ENCODE results near the gene TBC1D26.
"Not testable (repeated sequence)": the region's sequence is repeated elsewhere in the genome, so short reads cannot be mapped to it uniquely, and the experiment has no call there.

Gene TBC1D26

DNA sequence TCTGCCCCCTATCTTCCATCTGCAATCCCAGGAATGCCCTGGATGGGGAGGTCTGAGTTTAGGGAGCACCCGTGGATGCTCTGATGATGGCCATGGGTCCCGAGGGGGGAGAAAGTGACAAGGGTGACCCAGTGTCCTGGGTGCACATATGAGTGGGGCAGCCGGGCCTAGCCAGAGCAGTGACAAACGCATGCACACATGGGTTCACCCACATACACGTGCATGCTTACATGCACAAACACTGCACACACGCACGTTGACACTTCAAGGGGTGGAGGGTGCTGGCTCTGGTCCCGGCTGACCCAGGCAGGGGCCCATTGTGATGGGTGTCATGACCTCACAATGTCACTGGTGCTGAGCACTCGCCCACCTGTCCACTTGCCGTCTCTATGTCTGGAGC is at the start of gene TBC1D26:
TSS of gene TBC1D26 (plus strand) at position 384 of the 400 bp plus-strand sequence. CDS start 3,066 bp downstream, outside the sequence.
- DNase-seq (ENCODE audit: low read depth): not testable (repeated sequence)

DNA sequence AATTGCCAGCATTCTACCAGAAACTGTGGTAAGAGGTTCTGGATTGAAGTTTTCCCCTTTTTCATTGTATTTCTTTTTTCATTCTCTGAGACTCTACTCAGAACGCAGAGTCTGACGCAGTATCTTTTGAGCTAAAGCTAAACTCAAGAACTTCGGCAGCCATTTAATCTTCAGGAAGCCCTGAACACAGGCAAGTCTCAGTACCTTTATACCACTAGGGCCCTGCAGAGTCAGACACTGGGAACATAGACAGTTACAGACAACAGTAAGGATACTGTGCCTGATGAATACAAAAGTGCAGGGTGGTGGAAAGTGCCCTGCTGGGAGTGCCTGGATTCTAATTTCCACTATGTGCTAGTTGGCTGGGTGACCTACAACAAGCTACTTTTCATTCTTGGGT is 48.9 kb upstream of the TBC1D26 start:
- not testable (repeated sequence) for DNase-seq (ENCODE audit: low read depth)

DNA sequence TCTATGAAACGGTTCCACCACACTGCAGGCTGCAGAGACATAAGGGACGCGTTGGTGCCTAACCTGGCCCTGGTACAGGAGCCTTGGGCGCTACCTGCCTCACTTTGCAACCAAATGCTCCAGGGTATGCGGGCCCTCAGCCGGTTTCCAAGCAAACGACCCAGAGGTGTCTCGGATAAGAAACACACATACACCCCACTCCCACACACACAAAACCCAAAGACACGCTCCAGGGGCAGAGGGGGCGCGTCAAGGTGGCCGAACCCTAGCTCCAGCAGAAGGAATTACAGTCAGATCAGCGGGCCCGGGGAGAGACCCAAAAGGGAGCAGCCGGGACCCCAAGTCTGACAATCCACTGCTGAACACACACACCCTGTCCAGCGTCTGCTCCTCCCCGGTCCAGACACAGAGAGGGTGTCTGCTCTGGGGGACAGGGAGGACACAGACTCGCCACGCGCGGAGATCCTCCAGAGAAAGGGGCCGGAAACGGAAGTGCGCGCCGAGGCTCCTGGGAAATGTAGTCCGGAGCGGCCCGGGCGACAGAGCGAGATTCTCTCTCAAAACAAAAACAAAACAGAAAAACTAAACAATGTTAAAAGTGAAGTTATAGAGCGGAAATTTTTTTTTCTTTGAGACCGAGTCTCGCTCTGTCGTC is 48.1 kb upstream of the TBC1D26 start, which contains the start of gene TRIM16:
TSS of gene TRIM16 (minus strand) at position 488 of the 655 bp plus-strand sequence. CDS start 32,702 bp downstream, outside the sequence.
- peak; percentile 25 for DNase-seq (ENCODE audit: low read depth)

DNA sequence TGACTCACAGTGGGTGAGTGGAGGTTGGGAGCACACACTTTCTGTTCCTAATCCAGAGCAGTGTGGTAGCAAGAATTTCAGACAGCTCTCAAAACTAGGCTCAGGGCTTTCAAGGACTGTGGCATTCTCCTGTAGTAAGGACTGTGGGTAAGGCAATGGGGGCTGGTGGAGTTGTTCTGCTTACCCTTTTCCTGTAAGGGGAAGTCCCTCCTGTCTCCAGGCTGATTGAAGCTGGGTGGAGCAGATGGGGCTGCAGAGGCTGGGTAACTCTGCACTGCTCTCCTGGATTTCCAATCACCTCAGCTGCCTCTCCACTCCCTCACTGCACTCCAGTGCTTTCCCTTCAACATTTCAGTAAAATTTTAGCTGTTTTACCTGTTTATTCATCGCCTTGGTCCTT is 44.6 kb upstream of the TBC1D26 start:
- DNase-seq (ENCODE audit: low read depth): not testable (repeated sequence)

DNA sequence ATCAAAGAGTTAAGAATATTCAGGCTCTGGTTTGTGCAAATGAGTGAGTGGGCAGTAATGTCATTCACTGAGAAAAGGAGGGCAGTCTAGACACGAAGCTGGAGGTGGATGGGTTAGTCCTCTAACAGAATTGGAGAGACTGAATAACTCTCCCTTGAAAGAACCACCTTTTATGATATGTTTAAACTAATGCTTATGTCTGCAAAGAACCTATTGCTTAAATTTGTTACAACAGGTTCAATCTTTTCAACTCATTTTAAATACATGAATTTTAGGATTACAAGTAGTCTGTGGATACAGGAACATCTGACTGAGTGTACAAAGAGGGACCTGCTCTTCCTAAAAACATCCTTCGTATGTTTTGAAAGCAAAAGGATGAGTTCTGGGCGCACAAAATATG is 33.1 kb upstream of the TBC1D26 start:
- DNase-seq (ENCODE audit: low read depth): not testable (repeated sequence)

DNA sequence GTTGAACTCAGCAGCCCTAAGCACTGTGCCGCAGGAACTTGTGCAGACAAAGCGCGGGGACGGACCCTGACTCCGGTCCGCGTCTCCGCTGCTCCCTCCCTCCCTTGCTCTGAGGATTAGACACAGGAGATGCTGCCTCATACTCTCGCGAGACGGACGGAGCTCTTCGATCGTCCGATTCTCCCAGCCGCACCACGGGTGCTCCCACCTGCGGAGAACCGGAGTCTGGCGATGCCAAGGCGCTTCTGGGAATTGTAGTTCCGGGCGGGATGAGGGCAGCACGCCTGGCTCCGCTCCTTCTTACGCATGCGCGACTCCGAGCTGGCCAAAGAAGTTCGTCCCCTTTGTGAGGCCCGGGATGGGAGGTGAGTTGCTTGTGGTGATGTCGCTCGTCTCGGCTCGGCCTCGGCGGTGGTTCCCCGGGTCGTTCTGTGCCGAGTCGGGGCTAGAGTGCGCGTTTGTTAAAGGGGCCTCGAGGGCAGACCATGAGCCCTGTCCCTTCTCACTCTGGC is 32.6 kb upstream of the TBC1D26 start, which contains the start of gene ZNF286A:
TSS of gene ZNF286A (plus strand) at position 340 of the 512 bp plus-strand sequence. CDS start 578 bp downstream, outside the sequence.
- DNase-seq (ENCODE audit: low read depth): peak; percentile 98

DNA sequence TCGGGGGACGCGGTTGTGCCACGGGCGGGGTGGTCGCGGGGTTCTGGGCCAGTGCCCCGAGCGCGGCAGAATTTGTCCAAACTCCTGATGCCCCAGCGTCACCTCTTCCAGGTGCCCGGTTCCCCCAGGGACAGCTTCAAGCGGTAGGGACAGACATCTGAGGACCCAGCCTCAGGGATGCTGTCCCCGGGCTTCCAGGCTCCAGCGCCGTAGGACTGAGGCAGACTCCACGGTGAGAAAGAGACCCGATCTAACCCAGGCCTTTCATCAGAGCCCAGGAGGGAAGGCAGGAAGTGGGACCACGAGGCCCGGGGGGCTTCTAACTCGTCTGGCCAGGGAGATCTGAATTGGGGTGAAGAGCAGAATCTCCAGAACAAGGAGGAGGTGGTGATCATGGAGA is 32.1 kb upstream of the TBC1D26 start:
- not testable (repeated sequence) for DNase-seq (ENCODE audit: low read depth)

DNA sequence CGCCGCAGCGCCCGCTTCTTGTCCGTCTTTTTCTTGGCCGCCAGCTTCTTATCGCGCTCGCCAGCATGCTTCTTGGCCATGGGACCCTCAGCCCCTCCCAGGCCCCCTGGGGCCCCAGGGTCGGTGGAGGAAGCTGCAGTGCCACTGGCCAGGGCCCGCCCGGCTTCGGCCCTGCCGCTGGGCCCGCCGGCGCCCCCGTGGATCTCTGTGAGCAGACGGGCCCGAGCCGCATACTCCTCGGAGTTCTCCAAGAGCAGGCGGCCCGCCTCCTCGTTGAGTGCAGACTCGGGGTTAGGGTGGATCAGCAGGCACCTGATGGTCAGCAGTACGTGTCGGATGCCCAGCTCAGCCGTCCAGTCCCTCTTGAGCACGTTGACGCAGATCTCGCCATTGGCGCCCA is 27.8 kb upstream of the TBC1D26 start:
- DNase-seq (ENCODE audit: low read depth): not testable (repeated sequence)

DNA sequence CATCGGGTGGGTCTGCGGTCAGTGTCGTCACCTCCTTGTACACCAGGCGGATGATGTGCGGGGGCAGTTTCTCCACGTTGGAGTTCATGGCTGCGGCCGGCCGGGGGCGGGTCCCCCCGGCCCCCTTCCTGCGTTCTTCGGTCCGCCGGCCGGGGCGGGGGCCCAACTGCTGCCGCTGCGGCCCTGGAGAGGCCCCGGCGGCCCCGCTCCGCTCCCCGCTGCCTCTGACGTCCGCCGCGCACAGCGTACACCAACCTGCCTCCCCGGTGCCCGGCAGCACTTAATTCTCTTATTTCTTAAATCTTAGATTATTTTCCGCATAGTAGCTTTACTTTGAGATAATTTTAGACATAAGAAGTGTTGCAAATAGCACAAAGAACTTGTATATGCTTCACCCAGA is 27.3 kb upstream of the TBC1D26 start:
- not testable (repeated sequence) for DNase-seq (ENCODE audit: low read depth)

DNA sequence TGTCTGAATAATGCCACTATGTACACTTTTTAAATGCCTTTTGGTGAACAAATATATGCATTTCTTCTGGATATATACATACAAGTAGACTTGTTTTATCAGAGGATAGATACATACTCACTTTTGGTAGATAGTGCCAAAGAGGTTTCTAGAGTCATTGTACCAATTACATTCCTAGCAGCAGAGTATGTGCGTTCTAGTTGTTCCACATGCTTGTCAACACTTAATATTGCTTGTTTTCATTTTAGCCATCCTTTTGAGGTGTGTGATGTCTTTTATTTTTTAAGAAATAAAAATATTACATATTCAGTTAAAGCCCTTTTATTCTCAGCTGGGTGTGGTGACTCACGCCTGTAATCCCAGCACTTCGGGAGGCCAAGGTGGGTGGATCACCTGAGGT is 23.2 kb upstream of the TBC1D26 start:
- not testable (repeated sequence) for DNase-seq (ENCODE audit: low read depth)

DNA sequence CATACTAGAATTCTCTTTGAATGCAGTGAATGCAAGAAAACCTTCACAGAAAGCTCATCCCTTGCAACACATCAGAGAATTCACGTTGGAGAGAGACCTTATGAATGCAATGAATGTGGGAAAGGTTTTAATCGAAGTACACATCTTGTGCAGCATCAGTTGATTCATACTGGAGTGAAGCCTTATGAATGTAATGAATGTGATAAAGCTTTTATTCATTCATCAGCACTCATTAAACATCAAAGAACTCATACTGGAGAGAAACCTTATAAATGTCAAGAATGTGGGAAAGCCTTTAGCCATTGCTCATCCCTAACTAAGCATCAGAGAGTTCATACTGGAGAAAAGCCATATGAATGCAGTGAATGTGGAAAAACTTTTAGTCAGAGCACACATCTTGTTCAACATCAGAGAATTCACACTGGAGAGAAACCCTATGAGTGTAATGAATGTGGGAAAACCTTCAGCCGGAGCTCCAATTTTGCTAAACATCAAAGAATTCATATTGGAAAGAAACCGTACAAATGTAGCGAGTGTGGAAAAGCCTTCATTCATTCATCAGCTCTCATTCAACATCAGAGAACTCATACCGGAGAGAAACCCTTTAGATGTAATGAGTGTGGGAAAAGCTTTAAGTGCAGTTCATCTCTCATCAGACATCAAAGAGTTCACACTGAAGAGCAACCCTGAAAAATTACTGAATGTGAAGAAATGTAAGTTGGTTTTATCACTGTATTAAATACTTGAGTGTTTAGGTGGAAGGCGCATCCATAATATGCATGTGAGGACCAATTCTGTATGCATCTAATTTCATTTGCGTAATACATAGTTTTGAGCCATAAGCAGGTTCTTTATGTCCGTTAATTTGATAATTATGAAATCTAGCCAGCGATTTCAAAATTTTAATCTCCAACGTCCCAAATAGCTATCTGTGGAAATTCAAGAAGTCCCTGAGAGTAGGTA is 15.2 kb upstream of the TBC1D26 start:
- DNase-seq (ENCODE audit: low read depth): not testable (repeated sequence)

DNA sequence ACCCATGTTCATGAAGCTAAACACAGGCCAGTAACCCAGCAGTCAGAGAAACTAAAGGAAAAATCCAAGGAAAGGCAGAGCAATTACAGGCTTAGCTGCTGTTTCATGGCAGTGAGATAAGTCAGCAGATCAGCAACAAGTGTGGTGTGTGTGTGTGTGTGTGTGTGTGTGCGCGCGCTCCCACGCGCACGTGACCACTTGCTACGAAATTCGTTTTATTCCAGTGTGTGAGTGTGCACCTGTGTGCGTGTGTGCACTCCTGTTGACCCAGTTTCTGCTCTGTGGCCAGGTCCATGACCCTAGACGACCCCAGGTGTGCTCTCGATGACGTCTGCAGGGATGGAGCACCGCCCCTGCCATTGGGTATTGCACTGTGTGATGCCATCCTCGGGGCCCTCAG is 1.5 kb upstream of the TBC1D26 start:
- not testable (repeated sequence) for DNase-seq (ENCODE audit: low read depth)

DNA sequence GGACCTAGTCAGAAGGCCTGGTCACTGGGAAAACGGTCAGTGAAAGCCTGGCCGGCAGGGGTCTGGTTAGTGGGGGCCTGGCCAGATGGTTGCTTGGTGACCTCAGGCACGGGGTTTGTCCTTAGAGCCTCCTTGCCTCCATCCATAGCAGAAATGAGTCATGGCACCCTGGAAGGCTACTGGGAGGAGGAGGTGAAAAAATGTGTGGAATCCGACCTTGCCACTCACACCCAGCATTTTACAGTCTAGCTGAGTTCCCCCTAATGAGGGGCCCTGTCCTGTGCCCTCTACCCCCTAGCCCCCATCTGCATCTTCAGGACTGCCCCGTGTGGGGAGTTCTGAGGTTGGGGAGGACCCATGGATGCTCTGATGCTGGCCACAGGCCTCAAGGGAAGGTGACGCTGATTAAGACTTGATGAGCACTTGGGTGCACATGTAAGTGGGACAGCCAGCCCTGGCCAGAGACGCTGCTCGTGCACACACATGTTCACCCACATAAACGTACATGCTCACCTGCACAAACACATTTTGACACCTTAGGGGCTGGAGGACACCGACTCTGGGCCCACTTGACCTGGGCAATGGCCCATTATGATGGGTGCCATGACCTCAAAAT is 1.2 kb downstream of the TBC1D26 start:
- DNase-seq (ENCODE audit: low read depth): not testable (repeated sequence)

DNA sequence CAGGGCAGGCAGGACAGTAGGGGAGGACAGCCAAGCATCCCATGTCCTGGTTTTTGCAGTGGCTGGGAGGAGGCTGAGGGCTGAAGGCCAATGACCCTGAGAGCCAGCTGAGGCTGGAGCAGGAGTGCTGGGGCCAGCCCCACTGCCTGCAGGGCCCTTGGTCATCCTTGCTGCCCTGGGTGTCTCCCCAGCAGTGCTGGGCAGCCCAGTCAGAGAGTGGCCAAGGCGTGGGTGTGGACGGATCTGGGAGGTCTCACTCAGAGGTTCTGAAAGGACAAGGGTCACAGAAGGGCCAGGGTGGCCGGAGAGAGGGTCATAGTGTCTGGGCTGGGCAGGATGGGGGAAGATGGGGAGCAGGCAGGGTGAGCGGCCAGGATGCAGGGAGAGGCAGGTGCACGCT is 4.5 kb downstream of the TBC1D26 start:
- not testable (repeated sequence) for DNase-seq (ENCODE audit: low read depth)

DNA sequence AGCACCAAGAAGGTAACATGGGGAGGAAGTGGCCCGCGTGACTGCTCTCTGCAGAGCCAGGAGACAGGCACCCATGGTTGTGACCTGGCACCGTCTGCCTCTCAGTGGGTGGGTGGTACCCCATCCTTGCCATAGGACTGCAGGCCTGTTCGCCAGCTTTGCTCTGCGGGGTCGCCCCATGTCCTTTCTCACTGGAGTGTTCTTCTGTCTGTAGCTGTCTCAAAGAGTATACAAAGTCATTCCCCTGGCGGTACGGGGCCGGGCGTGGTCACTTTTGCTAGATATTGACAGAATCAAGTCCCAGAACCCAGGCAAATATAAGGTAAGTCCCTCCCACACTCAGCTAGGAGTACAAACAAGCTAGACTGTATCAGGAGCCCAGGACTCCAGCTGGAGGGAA is 6.0 kb downstream of the TBC1D26 start:
- no peak for DNase-seq (ENCODE audit: low read depth)

DNA sequence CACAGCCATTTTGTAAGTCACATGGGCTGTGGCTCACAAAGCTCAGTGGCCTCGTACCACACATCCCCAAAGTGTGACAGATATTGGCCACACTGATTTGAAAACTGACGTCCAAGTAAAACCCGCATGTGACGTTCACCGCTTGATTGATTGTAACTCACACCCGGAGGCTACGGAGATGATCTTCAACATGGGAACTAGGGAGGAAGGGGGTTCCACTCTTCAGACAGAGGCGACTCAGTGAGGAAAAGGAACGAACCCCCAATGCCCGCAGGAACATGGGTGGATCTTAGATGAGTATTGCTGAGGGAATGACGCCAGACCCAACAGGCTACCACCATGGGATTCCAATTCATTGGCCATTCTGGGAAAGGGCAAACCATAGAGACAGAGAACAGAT is 7.2 kb downstream of the TBC1D26 start:
- not testable (repeated sequence) for DNase-seq (ENCODE audit: low read depth)

DNA sequence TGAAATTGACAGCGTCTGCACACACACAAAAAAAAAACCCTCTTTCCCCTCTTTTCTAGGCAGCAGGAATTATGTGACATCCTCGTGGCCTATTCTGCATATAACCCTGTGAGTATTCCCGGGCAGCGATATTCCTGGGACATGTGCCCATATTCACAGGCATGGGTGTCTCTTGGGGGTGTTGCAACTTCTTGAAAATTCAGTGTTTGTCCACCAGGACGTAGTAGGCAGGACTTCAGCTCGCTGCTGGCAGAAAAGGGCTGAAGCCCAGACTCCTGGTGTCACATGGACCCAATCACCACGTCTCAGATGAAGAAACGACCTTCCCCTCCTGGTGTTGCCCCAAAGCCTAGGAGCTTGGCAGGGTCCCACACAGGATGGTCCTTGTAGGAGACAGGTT is 8.0 kb downstream of the TBC1D26 start:
- peak; percentile 18 for DNase-seq (ENCODE audit: low read depth)

DNA sequence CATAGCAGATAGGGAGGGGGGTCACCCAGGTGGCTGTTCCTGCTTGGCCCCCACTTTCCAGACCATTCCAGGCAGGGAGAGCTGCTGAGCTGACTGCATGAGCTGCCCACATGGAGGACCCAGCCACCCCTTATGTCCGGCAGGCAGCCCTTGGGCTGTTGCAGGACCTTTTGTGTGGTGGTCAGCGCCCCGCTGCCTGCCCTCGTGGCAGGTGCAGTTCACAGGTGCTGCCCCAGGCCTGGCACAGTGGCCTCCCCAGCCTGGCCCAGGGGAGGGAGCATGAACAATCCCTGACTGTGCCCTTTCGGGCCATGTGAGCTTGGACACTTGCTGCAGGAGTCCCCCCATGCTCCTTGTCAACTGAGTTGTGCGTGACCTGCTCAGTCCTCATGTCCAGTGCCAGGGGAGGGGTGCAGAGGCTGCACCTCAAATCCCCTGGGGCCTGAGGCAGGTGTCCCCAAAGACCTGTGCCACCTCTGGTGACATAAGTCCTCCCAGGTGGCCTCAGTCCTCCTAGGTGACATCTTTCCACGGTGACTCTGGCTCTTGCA is 8.6 kb downstream of the TBC1D26 start:
- no peak for DNase-seq (ENCODE audit: low read depth)

DNA sequence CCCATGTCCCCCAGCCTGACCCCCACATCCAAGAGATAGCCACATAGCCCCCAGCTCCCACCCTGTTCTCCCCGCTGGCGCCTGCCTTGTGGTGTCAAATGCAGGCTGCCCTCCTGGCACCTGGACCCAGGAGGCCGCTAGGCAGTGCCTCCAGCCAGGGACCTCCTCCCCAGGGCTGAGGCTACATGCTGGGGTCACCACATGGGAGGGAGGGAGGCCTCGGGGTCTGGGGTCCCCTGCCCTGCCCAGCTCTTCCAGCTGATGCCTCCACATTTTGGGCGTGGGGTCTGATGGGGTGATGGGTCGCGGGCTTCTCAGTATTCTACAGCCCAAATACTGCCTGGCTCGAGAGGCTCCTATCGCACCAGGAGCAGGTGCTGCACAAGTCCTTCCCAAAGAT is 9.5 kb downstream of the TBC1D26 start:
- DNase-seq (ENCODE audit: low read depth): no peak

DNA sequence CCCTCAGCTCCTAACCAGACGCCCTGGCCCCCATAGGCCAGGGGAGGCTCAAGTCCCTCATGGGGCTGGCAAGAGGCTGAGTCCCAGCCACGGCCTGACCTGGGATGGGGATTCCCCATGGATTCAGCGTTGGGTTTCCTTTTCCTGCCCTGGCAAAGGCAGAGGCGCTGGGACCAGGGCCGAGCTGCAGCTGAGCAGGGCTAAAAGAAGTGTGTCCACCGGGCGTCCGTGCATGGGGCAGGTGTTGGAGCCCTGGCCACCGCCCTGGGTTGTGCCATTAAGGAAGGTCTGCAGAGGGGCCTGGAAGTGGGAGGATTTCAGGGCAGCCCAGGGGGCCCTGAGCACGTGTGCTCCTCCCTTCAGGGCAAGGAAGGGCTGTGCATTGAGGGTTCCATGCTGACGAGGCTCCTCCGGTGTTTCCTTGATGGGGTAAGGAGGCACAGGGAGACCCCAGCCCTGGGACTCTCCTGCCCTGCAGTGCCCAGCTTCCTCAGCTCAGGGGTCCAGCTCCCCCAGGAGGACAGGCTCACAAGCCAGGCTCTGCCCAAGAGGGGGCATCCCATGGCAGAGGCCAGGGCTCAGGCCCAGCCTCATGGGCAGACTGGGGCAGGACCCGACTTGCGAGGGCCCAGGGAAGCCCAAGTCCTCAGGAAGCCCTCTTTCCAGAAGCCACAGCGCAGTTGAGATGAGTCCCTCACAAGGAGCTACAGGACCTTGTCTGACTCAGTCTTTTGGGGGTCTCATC is 10.1 kb downstream of the TBC1D26 start:
- no peak for DNase-seq (ENCODE audit: low read depth)

DNA sequence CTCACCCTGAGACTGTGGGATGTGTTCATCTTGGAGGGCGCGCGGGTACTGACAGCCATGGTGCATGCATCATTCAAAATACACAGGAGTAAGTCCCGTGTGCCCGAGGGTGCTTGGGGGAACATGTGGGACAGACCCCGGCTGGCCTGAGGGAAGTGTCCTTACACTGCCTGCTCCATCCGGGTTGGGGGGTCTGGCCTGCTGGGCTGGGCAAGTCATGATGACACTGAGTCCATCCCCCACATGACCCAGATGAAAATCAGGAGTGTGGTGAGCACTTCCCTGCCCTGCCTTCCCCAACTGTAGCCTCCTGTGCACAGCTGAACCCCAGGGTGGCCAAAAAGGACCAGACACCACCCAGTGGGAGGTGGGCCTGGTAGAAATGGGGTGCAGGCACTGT is 10.8 kb downstream of the TBC1D26 start:
- no peak for DNase-seq (ENCODE audit: low read depth)

Measured in stromal cell of bone marrow (primary cell).